ENCODE results near the gene PTPRM.

The PTPRM gene

DNA sequence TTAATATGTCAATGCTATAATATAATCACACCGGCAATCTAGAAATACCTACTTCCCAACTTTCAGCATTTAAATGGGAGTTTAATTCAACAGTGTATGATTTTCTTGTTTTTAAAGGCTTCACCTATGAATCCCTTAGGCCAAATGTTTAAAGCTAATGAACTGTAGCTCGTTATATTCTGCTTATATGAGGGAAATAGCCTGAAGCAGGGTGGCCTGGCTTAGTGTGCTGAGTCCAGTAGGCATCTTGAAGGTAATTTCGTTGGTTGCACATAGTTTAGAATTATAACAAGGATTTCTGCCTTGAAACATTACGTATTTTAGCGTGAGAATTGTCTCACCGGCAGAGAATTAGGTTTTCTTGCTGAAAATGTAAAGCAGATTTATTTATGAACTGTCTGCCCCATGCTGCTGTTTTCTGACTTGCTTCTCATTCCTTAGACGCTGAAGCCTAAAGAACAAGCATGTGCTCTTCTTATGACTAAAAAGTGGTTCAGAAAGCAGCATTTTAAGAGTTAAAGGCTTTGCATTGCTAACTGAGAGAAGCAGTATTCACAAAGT lies 608.5 kb downstream of the PTPRM start:
- ATAC-seq: no peak
- DNase-seq: no peak

DNA sequence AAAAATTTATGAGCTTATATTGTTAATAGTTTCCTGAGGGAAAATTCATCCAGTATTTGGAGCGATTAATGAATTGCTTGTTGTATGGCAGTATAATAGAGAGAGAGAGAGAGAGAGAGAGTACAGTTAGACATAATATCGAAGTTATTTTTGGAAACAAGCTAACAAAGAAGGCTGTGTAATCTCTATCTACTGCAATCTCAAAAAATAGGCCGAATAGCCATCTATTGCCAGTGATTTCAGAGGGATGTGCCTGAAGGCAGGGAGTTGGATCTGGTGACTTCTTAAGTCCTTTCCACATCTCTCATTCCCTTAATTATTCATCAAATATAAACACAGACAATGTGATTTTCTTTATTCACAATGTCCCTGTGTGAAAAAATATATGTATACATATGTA lies 609.0 kb downstream of the PTPRM start:
- DNase-seq (no peak), ATAC-seq (no peak)

DNA sequence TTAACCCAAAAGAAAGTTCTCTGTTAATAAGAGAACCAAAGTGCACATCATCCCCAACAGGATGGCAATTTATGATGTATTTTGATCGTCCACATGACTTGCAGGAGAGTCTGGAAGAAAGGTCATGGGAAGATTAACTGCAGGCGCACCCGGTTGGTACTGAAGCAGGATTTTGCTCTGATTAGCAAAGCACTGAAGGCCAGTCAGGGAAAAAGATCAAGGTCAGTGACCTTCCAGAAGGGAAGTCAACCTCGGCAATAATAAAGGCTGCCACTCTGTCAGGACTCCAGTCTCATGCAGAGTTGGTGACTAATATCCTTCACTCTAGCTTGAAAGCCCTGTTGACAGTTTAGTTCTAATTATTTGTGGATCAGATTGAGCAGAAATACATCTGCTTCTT lies 609.4 kb downstream of the PTPRM start:
- ATAC-seq (no peak), DNase-seq (no peak)

DNA sequence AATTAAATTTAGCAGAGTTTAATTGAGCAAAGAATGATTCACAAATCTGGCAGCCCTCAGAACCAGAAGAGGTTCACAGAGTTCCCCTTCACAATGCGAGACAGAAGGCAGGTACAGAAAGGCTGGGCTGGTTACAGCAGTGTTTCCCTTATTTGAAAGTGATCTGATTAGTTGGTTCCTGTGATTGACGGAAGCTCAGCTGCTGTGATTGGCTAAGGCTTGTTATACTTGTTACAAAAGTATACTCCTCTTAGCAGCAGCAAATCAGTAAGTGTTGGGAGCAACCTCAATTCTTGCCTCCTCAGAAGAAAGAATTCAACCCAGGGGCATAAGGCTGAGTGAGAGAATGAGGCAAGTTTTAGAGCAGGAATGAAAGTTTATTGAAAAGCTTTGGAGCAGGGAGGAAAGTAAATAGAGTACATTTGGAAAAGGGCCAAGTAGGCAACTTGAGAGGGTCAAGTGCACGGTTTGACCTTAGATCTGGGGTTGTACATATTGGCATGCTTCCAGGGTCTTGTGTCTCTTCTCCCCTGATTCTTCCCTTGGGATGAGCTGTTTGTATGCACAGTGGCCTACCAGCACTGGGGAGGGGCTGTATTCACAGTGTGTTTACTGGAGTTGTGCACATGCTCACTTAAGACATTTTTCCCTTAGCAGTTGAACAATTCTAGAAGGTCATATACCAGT lies 610.4 kb downstream of the PTPRM start:
- DNase-seq (no peak), ATAC-seq (no peak)

DNA sequence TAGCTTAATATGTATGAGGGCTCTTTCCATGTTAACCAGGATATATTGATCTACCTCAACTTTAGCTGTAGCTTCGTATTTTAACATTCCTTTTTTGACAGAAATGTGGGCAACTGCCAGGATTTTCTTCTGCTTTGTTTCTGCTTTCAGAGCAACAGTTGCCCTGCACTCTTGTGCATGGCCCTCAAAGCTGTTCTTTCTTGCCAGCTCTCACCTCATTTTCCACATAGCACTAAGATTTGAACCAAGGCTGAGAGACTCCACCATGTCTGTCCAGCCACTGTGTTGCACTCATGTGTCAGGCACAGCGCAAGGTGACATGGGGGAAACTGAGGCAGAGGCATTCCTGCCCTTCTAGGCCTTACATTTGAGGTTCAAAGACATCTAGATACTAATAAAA lies 619.3 kb downstream of the PTPRM start:
- ATAC-seq (no peak), DNase-seq (no peak)

DNA sequence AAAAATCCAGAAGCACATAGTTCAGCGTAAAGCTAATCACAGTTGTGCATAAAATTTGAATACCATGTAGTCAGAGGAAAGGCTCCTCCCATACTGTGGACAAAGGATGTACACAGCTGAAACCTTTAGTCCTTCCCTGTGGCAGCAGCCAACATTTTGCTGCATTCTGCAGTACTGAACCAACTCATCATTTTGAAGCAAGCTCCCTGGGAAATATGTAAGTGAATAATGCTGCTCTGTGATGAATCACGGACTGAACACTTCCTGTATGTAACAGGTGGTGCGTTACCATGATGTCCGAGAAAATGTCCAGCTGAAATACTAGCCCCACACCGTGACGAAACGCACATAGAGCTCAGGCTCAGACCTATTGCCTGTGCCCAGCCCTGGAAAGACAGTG lies 621.1 kb downstream of the PTPRM start:
- ATAC-seq: no peak
- no peak for DNase-seq

DNA sequence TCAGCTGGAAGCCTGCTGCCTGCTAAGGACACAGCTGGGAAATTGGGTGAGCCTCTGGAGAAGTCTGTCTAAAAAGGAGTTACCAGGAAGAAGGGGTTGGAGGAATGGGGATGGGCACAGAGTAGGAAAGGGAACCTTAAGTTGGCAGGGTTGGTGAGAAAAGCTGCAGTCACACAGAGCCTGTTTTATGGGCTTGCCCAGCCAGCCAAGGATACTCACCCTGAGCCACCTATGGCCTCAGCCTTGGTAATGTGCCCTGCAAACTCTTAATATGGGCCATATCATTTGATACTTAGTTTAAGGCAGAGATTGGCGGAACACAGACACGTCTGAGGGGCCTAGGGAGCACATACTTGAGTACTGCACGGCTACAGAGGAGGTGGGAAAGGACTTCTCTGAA lies 623.9 kb downstream of the PTPRM start:
- ATAC-seq (no peak), DNase-seq (no peak)

DNA sequence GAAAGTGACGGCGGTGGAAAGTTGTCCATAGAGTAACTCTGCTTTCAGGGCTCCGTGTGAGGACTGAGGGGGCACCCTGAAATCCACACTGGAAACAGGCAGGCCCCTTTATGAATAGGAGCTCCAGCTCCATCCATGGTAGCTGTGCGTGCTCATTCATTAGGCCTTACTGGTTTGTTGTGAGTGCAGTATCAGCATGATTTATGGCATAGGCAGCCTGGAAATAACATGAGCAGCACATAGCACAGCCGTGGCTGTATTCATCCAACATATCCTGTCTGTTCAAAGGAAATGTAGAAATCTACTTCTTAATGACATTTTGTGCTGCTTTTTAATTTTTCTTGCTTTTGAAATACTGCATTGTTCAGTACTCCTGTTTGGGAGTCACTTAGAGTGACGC lies 627.3 kb downstream of the PTPRM start:
- no peak for ATAC-seq

DNA sequence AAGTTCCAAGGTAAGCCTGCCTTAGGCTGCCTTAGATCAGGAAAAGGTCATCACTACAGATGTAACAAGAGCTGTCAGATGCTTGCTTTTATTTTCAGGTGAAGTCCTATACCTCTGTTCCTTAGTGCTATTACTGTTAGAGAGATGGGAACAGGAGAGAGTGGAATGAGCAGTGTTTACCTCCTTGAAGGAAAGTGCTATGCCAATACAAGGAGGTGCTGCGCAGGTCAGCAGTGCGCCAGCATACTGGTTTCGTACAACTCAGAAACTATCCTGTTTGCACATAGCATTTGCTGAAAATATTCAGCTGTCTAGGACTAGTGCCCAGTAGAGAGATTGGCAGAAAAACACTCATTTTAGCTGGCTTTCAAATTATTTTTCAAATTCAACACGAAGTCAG lies 629.1 kb downstream of the PTPRM start:
- no peak for DNase-seq
- no peak for ATAC-seq

More for the DNA sequence above, 627.3 kb downstream of the PTPRM start:
- no peak for DNase-seq

DNA sequence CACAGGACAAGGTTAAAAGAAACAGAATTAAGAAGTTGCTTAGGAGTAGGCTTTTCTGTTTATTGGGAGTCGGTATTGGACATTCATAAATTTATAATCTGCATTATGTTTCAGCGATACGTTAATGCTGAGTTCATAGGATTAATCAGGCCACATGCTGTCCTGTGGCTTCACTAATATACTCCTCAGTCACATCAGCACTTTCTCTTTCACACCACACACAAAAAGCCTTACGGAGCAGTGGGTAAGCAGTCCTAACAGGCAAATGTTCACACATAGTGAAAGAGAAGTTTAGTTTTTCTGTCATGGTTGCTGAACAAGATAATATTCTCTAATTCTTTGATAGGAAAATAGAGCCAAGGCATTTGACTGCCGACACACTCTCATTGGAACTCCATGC lies 630.4 kb downstream of the PTPRM start:
- no peak for DNase-seq
- ATAC-seq: no peak

DNA sequence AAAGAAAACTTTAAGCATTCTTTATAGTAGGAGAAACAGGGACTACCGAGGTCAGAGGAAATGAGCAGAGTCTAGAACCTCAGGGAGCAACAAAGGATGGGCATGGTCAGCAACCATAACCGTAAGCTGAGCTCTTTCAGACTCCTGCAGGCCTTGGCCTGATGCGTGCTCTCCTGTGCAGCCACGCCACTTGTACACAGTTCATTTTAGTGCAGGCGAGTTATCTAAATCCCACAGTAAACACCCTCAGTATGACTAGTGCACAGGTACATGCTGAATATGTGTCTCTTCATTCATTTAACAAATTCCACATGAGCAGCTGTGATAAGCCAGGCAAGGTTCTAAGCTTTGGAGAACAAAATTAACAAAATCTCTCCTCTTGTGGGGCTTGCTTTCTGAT lies 640.9 kb downstream of the PTPRM start:
- DNase-seq (no peak), ATAC-seq (no peak)

DNA sequence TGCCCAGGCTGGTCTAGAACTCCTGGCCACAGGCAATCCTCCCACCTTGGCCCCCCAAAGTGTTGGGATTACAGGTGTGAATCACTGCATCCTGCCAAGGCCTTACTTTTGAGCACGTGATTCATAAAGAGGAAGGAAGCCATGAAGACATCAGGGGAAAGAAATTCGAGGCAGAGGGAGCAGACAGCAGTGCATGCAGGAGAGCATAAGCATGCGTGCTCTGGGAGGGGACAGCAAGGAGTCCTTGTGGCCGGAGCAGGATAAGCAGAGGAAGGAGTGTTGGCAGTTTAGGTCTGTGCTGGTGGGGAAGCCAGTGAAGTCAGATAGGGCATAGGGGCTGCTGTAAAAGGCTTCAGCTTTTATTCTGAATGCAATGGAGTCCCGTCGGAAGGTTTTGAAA lies 641.6 kb downstream of the PTPRM start:
- no peak for DNase-seq
- no peak for ATAC-seq

DNA sequence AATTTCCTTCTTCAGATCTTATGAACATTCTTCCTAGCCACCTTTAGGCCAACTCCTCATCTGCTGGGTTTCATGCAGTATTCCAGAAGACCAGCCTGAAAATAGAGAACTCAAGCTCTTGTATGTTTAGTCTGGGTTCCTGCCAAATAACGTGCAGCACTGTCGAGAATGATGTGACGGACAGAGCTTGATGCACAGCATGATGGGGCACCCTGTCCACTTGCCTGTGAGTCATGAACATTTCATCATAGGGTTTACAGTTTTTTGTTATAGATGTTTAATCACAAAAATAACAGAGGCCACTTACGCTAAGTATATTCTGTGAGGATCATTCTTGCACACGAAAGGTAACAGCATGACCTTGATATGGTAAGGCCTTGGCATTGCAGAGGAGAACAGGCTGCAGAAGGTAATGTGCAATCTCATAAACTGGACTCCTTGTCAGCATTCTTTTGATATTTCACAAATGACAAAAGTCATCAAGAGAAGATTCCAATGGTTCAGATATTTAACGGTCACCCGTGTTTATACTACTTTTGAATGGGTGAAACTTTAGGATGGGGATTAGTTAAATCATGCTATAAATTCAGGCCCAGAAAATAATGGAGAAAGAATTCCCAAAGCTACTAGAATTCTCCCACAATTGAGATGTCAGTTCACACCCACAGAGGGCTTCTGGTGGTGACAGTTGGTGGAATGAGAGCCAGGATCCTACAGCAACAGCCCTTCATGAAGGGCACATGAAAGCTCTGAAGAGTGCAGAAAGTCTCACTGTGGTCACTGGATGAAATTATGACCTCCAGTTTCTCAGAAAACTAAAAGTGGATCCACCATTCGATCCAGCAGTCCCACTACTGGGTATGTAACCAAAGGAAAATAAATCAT lies 646.0 kb downstream of the PTPRM start:
- DNase-seq (no peak), ATAC-seq (no peak)

DNA sequence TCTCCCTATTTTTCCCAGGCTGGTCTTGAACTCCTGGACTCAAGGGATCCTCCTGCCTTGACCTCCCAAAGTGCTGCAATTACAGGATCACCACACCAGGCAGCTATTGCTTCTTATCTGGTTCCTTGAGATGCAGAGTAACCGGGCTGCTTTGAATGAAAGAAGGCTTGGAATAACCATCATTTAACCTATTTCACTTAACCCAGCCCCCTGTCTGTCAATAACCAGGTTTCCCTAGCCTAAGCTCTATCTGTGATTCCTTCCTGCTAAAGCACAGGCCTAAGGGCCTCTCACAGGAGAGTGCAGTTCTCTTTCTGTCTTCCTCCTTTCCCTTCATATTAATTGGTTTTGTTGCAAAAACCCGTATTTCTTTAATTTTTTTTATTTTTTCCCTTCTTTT lies 648.6 kb downstream of the PTPRM start:
- no peak for DNase-seq
- ATAC-seq: no peak

DNA sequence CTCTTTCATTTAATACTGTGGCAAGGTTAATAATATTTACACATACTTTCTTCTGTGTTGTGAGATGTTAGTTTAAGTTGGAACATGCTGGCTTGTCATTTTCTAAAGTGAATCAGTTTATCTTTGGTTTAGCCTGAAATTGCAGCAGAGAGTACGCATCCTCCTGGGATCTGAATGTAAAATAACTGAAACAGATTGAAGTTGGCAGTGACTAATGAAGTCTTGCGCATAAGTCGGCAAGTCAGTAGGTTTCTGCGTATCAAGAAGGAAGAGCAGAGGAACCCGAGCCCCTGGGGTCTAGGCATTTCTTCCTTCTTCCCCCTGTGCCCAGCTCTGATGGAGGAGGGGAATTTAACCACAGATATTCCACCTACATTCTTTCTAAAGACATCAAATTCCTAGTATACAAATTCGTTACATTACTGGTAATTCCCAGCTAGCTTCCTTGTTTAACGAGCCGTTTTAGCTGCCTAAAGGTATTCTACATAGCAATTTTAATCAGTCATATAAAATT lies 650.0 kb downstream of the PTPRM start:
- no peak for DNase-seq
- no peak for ATAC-seq

DNA sequence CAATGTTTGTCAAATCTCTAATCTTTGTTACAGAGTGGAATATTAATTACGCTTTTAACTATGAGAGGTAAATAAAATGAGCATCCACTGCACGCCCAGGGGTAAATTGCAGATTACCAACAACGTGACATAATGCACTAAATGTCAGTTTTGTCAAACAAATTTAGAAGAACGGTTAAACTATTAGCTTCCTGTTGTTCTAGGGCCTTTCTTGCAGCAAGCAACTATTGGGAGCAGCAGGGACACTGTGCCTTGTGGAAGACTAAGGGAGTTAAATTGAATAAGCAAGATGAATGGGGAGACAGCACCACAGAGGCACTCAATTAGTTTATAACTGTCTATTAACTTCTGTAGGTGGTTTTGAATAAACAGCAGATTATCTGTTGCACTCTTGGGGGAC lies 651.1 kb downstream of the PTPRM start:
- DNase-seq: no peak
- no peak for ATAC-seq

DNA sequence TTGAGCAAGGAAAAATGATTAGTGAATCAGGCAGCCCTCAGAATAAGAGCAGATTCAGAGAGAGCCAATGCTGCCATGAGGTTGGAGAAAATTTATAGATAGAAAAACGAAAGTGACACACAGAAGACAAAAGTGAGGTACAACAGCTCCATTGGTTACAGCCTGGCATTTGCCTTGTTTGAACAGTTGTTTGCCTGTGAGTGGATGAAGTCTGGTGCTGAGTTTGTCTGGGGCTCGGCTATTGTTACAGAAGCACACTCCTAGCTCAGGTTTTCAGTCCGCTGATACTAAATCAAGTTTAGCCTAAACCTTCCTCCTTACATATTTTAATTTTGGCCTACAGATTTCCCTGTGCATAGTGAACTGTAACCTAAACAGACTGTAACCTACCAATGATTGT lies 654.3 kb downstream of the PTPRM start:
- ATAC-seq (no peak), DNase-seq (no peak)

DNA sequence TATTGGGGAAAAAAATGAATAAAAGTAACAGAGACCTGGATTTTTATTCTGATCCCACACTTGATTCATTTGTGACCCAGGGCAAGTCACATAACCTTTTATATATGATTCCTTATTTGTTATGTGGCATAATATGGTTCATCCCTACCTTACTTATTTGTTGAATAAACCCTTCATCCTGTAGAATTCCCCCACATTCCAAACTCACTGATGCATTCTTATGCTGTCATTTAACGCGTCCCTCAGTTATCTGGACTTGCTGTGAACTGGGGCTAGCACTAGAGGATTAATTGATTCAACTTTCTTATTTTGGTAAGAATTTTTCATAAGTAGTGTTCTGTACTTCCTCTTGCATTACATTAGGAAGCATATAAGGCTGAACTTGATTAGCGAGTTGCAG lies 657.5 kb downstream of the PTPRM start:
- DNase-seq (no peak), ATAC-seq (no peak)

DNA sequence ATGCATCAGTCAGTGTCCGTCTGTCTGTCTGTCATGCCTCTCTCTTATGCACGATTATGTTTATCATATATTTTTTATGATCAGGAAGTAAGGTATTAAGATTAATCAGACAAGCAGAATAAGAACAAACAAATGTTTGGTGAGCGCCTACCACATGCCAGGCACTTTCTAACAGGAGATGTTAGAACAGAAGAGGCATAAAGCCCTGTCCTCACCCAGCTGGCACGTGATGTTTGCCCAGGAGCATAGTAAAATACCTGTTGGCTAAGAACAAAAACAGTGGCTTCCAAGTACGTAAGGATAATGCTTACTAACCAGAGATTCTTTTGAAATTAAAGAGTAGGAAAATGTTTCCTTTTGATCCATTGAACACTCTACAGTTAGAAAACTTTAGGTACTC lies 661.9 kb downstream of the PTPRM start:
- DNase-seq (no peak), ATAC-seq (no peak)

DNA sequence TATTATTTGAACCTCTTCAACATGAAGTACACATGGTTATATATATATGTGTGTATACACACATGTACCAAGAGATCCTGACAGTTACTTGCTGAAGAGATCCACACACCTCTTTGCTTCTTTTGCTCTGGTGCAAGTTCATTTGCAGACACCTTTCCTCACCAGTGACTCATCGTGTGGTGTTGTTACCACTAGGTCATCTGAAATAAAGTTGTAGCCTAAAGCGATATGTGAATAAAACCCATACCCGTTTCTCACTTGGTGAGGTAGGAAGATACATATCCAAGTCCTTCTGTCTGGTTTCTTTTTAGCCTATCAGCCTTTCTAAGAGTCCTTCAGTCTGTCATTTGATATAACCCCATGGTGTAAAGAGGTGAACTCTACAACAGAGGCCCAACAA lies 662.7 kb downstream of the PTPRM start:
- ATAC-seq: no peak
- no peak for DNase-seq

DNA sequence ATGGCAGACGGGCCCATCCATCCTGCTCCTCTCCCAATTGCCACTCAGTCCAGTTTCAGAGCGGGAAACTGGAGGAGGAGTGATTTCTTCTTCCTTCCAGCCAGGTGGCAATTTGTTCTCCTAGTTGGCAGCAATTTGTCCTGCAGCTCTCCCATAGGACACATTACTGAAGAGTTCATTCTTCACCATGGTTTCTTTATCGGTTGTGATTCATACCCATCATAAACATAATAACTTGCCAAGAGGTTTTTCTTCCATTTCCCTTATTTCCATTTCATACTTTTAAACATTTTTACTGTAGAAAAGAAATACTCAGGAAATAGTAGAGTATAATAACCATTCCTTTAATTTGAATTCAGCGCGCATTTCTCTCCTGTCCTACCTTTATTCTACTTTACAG lies 664.2 kb downstream of the PTPRM start:
- no peak for ATAC-seq

DNA sequence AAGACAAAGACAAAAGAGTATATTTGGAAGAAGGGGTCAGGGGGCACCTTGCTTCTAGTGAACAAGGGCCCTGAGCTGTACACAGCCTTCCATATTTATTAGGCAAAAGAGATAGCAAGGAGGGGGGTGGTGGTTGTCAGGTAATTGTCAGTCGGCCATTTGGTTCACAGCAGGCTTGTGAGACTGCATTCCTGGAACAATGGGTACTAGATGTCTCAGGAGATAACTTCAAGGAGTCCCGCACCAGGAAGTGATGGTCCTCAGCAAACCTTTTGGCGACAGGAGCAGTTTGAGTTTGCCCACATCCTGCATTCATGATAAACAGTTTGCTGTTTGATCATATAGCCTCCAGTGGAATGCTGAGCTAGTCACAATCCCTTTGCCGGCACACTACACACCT lies 665.7 kb downstream of the PTPRM start:
- DNase-seq (no peak), ATAC-seq (no peak)

More for the DNA sequence above, 664.2 kb downstream of the PTPRM start:
- no peak for DNase-seq

DNA sequence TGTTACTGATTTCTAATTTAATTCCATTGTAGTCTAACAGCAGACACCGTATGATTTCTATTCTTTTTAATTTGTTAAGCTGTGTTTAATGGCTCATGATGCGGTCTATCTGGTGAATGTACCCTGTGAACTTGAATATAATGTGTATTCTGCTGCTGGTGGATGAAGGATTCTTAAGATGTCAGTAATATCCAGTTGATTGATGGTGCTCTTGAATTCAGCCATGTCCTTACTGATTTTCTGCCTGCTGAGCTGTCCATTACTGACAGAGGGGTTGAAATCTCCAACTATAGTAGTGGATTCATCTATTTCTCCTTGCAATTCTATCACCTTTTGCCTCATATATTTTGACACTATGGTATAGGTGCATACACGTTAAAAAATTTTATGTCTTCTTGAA lies 668.8 kb downstream of the PTPRM start:
- ATAC-seq (no peak), DNase-seq (no peak)

Measured in stimulated activated naive CD8-positive, alpha-beta T cell treated with anti-CD3 and anti-CD28 coated beads, Interleukin-15, Interleukin-2, amounts not matched to agents 100 U/mL and 50 U/mL, for 24 hours (primary cell).